GM19328 (cell line): ENCODE measurements around the gene BPIFB3.

Experiments used
- ATAC-seq: cut with Tn5 transposase; IDR thresholded peaks from one replicate; pipeline ENCODE4 v1.9.1; 2021; ENCODE audit warnings: mild to moderate bottlenecking, moderate library complexity; ENCODE audit not compliant: unreplicated experiment

BPIFB3 gene

GRCh38 chr20:33061658-33062028 is 7.9 kb downstream of the BPIFB3 start:
- no peak for ATAC-seq

- no peak for ATAC-seq
These were observed 8.6 kb downstream of the BPIFB3 start for GRCh38 chr20:33062105-33062824.

- ATAC-seq = no peak
These were observed 9.1 kb downstream of the BPIFB3 start for GRCh38 chr20:33062825-33063149.

- ATAC-seq = no peak
These were observed 9.6 kb downstream of the BPIFB3 start for GRCh38 chr20:33063271-33063670.

GRCh38 chr20:33064572-33065287 is 11.0 kb downstream of the BPIFB3 start:
- no peak for ATAC-seq

GRCh38 chr20:33065785-33066184 is 12.1 kb downstream of the BPIFB3 start:
- no peak for ATAC-seq

GRCh38 chr20:33067806-33068205 is 14.1 kb downstream of the BPIFB3 start:
- ATAC-seq = no peak

- no peak for ATAC-seq
These were observed 14.7 kb downstream of the BPIFB3 start for GRCh38 chr20:33068251-33068939.

- no peak for ATAC-seq
These were observed 16.0 kb downstream of the BPIFB3 start for GRCh38 chr20:33069673-33070072.

GRCh38 chr20:33070111-33071053 is 16.7 kb downstream of the BPIFB3 start:
- ATAC-seq = no peak

GRCh38 chr20:33071198-33071597 is 17.5 kb downstream of the BPIFB3 start:
- ATAC-seq = no peak

GRCh38 chr20:33072362-33072761 is 18.7 kb downstream of the BPIFB3 start:
- ATAC-seq = no peak

- ATAC-seq = no peak
These were observed 19.1 kb downstream of the BPIFB3 start for GRCh38 chr20:33072813-33073212.

- ATAC-seq = no peak
These were observed 21.0 kb downstream of the BPIFB3 start for GRCh38 chr20:33074675-33075074.

- ATAC-seq = no peak
These were observed 21.6 kb downstream of the BPIFB3 start for GRCh38 chr20:33075281-33075680.

- ATAC-seq = no peak
These were observed 23.1 kb downstream of the BPIFB3 start for GRCh38 chr20:33076662-33077372.

GRCh38 chr20:33079259-33079658 is 25.6 kb downstream of the BPIFB3 start, which contains the start of gene BPIFB4:
Gene BPIFB4, plus strand, starts transcription at chr20:33079643. Its CDS starts 1,884 bp downstream, at chr20:33081527.
- no peak for ATAC-seq

- no peak for ATAC-seq
These were observed 27.9 kb downstream of the BPIFB3 start for GRCh38 chr20:33081411-33082154.

- no peak for ATAC-seq
These were observed 28.8 kb downstream of the BPIFB3 start for GRCh38 chr20:33082546-33082945.
